Transverse colon (tissue), 4 donors: ENCODE measurements around the gene EFNA5.

Experiments used
- CTCF ChIP-seq, 5 experiments: fragments of 200-600 bp in 3 of 5; fragments of 450-650 bp in 2 of 5; sonication (generic) in 3 of 5; IDR thresholded peaks; 1 replicate in 2 of 5; 2 replicates in 3 of 5; pipeline ENCODE4 v1.5.1; 2016 to 2017; ENCODE audit warnings: antibody characterized with exemption in 5 of 5, inconsistent platforms in 3 of 5, mild to moderate bottlenecking in 2 of 5, moderate library complexity in 1 of 5
- POLR2A ChIP-seq: fragments of 450-650 bp; IDR thresholded peaks from one replicate; pipeline ENCODE4 v1.6.1; 2016; ENCODE audit warnings: antibody characterized with exemption, mild to moderate bottlenecking, moderate library complexity
- POLR2AphosphoS5 ChIP-seq, 3 donors: sonication (generic); formaldehyde crosslinking; IDR thresholded peaks; one replicate each; pipeline ENCODE4 v1.6.1; 2016; ENCODE audit warnings: antibody characterized with exemption in 3 of 3

GRCh38 chr5:107603349-107603748 lies 67.4 kb downstream of the EFNA5 start:
- TF ChIP-seq CTCF (IDR thresholded peaks at IDR 0.05) (no peak), POLR2A (no peak), POLR2AphosphoS5 (IDR thresholded peaks at IDR 0.05) (no peak)
